ENCODE data around the gene PLEKHN1.
"Not testable (repeated sequence)": the region's sequence is repeated elsewhere in the genome, so short reads cannot be mapped to it uniquely, and the experiment has no call there.

Gene PLEKHN1

GRCh38 chr1:1013105-1013921 lies 47.0 kb downstream of the PLEKHN1 start, which contains the start of gene ISG15:
ISG15 (plus strand) TSS chr1:1013497; CDS start chr1:1013574, 77 bp downstream.
- peak; percentile 86 for DNase-seq

- peak; percentile 48 for DNase-seq
Measured at GRCh38 chr1:1013922-1014648, 47.8 kb downstream of the PLEKHN1 start.

- peak; percentile 29 for DNase-seq
Measured at GRCh38 chr1:1014799-1015681, 48.8 kb downstream of the PLEKHN1 start.

- DNase-seq = not testable (repeated sequence)
Measured at GRCh38 chr1:1017397-1018320, 51.4 kb downstream of the PLEKHN1 start.

GRCh38 chr1:1018321-1018685 lies 52.0 kb downstream of the PLEKHN1 start:
- not testable (repeated sequence) for DNase-seq

GRCh38 chr1:1019122-1019999 lies 53.1 kb downstream of the PLEKHN1 start:
- peak; percentile 86 for DNase-seq

- no peak for DNase-seq
Measured at GRCh38 chr1:1020000-1020404, 53.7 kb downstream of the PLEKHN1 start, which contains the start of gene AGRN. AGRN (plus strand) TSS chr1:1020120; CDS start chr1:1020173, 53 bp downstream.

- no peak for DNase-seq
Measured at GRCh38 chr1:1020415-1021009, 54.2 kb downstream of the PLEKHN1 start.

GRCh38 chr1:1021010-1021919 lies 55.0 kb downstream of the PLEKHN1 start:
- DNase-seq = peak; percentile 87

GRCh38 chr1:1021920-1022259 lies 55.6 kb downstream of the PLEKHN1 start:
- peak; percentile 36 for DNase-seq

- DNase-seq = no peak
Measured at GRCh38 chr1:1022302-1023009, 56.2 kb downstream of the PLEKHN1 start.

GRCh38 chr1:1023700-1024099 lies 57.4 kb downstream of the PLEKHN1 start:
- no peak for DNase-seq

- no peak for DNase-seq
Measured at GRCh38 chr1:1024149-1024770, 58.0 kb downstream of the PLEKHN1 start.

- peak; percentile 66 for DNase-seq
Measured at GRCh38 chr1:1024771-1025699, 58.8 kb downstream of the PLEKHN1 start.

All from fibroblast of skin of right biceps (primary cell).